ENCODE results near the gene FOCAD. TPM values are rescaled to one million over a fixed set of nuclear protein-coding genes. Genes with fewer than 3 reads are reported as not detected.

FOCAD gene
- total RNA-seq, 1 donor from 2014 or later = 28.4 TPM

GRCh38 chr9:20853866-20854265 is 169.8 kb downstream of the FOCAD start:
- FAIRE-seq (no peak), DNase-seq (ENCODE audit: low read depth) (no peak)
- no peak for TF ChIP-seq CTCF (IDR thresholded peaks at IDR 0.05; ENCODE audit: insufficient read depth, low read length, severe bottlenecking)

GRCh38 chr9:20854444-20854843 is 170.4 kb downstream of the FOCAD start:
- Histone ChIP-seq H3K27me3 (ENCODE audit: control insufficient read depth, insufficient read depth, low read length) (no peaks in the 10 kb centered on the region), H3K36me3 (ENCODE audit: control insufficient read depth, insufficient read depth, low read length) (no peaks in the 10 kb centered on the region), H3K4me3 (ENCODE audit: low read depth, low read length) (no peak overlapping the region)
- no peak for TF ChIP-seq CTCF (IDR thresholded peaks at IDR 0.05; ENCODE audit: insufficient read depth, low read length, severe bottlenecking)
- no peak for FAIRE-seq
- DNase-seq (ENCODE audit: low read depth) = no peak

More at GRCh38 chr9:20853866-20854265, 169.8 kb downstream of the FOCAD start:
- H3K36me3 ChIP-seq (ENCODE audit: control insufficient read depth, insufficient read depth, low read length) = no peaks in the 10 kb centered on the region
- H3K4me3 ChIP-seq (ENCODE audit: low read depth, low read length) = no peak overlapping the region
- H3K27me3 ChIP-seq (ENCODE audit: control insufficient read depth, insufficient read depth, low read length) = no peaks in the 10 kb centered on the region

- no peak overlapping the region for H3K4me3 ChIP-seq (ENCODE audit: low read depth, low read length)
- no peak for DNase-seq (ENCODE audit: low read depth)
- no peak for FAIRE-seq
Observed at GRCh38 chr9:20863945-20864344, 179.9 kb downstream of the FOCAD start.

GRCh38 chr9:20865347-20865746 is 181.3 kb downstream of the FOCAD start:
- no peak for TF ChIP-seq CTCF (IDR thresholded peaks at IDR 0.05; ENCODE audit: insufficient read depth, low read length, severe bottlenecking)
- no peak for FAIRE-seq
- H3K4me3 ChIP-seq (ENCODE audit: low read depth, low read length) = no peak overlapping the region
- no peaks in the 10 kb centered on the region for H3K27me3 ChIP-seq (ENCODE audit: control insufficient read depth, insufficient read depth, low read length)
- DNase-seq (ENCODE audit: low read depth) = peak; percentile 5
- no peaks in the 10 kb centered on the region for H3K36me3 ChIP-seq (ENCODE audit: control insufficient read depth, insufficient read depth, low read length)

More at GRCh38 chr9:20863945-20864344, 179.9 kb downstream of the FOCAD start:
- H3K36me3 ChIP-seq (ENCODE audit: control insufficient read depth, insufficient read depth, low read length) = no peaks in the 10 kb centered on the region
- TF ChIP-seq CTCF (IDR thresholded peaks at IDR 0.05; ENCODE audit: insufficient read depth, low read length, severe bottlenecking) = no peak
- H3K27me3 ChIP-seq (ENCODE audit: control insufficient read depth, insufficient read depth, low read length) = no peaks in the 10 kb centered on the region

- DNase-seq (ENCODE audit: low read depth) = no peak
- Histone ChIP-seq H3K4me3 (ENCODE audit: low read depth, low read length) (no peak overlapping the region), H3K36me3 (ENCODE audit: control insufficient read depth, insufficient read depth, low read length) (no peaks in the 10 kb centered on the region), H3K27me3 (ENCODE audit: control insufficient read depth, insufficient read depth, low read length) (no peaks in the 10 kb centered on the region)
- TF ChIP-seq CTCF (IDR thresholded peaks at IDR 0.05; ENCODE audit: insufficient read depth, low read length, severe bottlenecking) = no peak
- no peak for FAIRE-seq
Observed at GRCh38 chr9:20870115-20870514, 186.1 kb downstream of the FOCAD start.

GRCh38 chr9:20872340-20872977 is 188.4 kb downstream of the FOCAD start:
- DNase-seq (ENCODE audit: low read depth) (peak; percentile 55), FAIRE-seq (no peak)
- H3K36me3 ChIP-seq (ENCODE audit: control insufficient read depth, insufficient read depth, low read length) = no peaks in the 10 kb centered on the region
- TF ChIP-seq CTCF (IDR thresholded peaks at IDR 0.05; ENCODE audit: insufficient read depth, low read length, severe bottlenecking) = no peak
- H3K4me3 ChIP-seq (ENCODE audit: low read depth, low read length) = no peak overlapping the region
- H3K27me3 ChIP-seq (ENCODE audit: control insufficient read depth, insufficient read depth, low read length) = no peaks in the 10 kb centered on the region

Data from bronchial epithelial cell (primary cell).